Uterus (tissue), 2 donors: ENCODE results near the gene TIMP1.

Experiments used
- POLR2A ChIP-seq, 2 donors: fragments of 450-650 bp; IDR thresholded peaks; one replicate each; pipeline ENCODE4 v1.6.1; 2016; ENCODE audit warnings: antibody characterized with exemption in 2 of 2, mild to moderate bottlenecking in 1 of 2, moderate library complexity in 1 of 2
- TF ChIP-seq, protein P1 (sequence below), 4 experiments: fragments of 200-600 bp in 2 of 4; fragments of 450-650 bp in 2 of 4; sonication (generic) in 2 of 4; IDR thresholded peaks; one replicate each; pipeline ENCODE4 v1.5.1; 2016 to 2019; ENCODE audit warnings: antibody characterized with exemption in 4 of 4, mild to moderate bottlenecking in 2 of 4, moderate library complexity in 1 of 4

GRCh38 chrX:47593522-47593921 lies 11.3 kb downstream of the TIMP1 start:
- TF ChIP-seq, protein P1, sequence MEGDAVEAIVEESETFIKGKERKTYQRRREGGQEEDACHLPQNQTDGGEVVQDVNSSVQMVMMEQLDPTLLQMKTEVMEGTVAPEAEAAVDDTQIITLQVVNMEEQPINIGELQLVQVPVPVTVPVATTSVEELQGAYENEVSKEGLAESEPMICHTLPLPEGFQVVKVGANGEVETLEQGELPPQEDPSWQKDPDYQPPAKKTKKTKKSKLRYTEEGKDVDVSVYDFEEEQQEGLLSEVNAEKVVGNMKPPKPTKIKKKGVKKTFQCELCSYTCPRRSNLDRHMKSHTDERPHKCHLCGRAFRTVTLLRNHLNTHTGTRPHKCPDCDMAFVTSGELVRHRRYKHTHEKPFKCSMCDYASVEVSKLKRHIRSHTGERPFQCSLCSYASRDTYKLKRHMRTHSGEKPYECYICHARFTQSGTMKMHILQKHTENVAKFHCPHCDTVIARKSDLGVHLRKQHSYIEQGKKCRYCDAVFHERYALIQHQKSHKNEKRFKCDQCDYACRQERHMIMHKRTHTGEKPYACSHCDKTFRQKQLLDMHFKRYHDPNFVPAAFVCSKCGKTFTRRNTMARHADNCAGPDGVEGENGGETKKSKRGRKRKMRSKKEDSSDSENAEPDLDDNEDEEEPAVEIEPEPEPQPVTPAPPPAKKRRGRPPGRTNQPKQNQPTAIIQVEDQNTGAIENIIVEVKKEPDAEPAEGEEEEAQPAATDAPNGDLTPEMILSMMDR (IDR thresholded peaks at IDR 0.05): no peak
- TF ChIP-seq POLR2A (IDR thresholded peaks at IDR 0.05): no peak
